SK-N-SH treated with all-trans-retinoic acid at 6 μM for 48 hours (cell line): ENCODE measurements around the gene NINJ2.

ENCODE experiments used
- ATAC-seq: fragments of 200-7000 bp; cut with Tn5 transposase; 3 replicates; pipeline ENCODE4 v1.9.1; 2020; ENCODE audit warnings: mild to moderate bottlenecking, moderate library complexity
- ARNTL ChIP-seq: fragments of 450-650 bp; formaldehyde crosslinking; IDR thresholded peaks from 2 replicates; pipeline ENCODE4 v1.5.0; 2020; ENCODE audit warnings: low read depth, mild to moderate bottlenecking, moderate library complexity, borderline replicate concordance
- BACH2 ChIP-seq: fragments of 250-450 bp; sonication (Bioruptor Pico); IDR thresholded peaks from 2 replicates; pipeline ENCODE4 v1.9.0; 2021; ENCODE audit warnings: mild to moderate bottlenecking, borderline replicate concordance
- OSR1 ChIP-seq: fragments of 250-450 bp; sonication (Bioruptor Pico); IDR thresholded peaks from 2 replicates; pipeline ENCODE4 v1.8.0; 2022; ENCODE audit warnings: moderate library complexity, mild to moderate bottlenecking, inconsistent platforms
- PPARA ChIP-seq: fragments of 250-450 bp; sonication (Bioruptor Pico); IDR thresholded peaks from 2 replicates; pipeline ENCODE4 v1.5.0; 2020; ENCODE audit warnings: mild to moderate bottlenecking, borderline replicate concordance
- RARB ChIP-seq: fragments of 250-450 bp; sonication (Bioruptor Pico); IDR thresholded peaks from 2 replicates; pipeline ENCODE4 v1.8.0; 2021; ENCODE audit warnings: mild to moderate bottlenecking, moderate library complexity
- SNAI2 ChIP-seq: fragments of 250-450 bp; sonication (Bioruptor Pico); IDR thresholded peaks from 2 replicates; pipeline ENCODE4 v1.5.0; 2020; ENCODE audit warnings: mild to moderate bottlenecking, moderate library complexity
- TCF4 ChIP-seq: fragments of 250-450 bp; sonication (Bioruptor Pico); IDR thresholded peaks from 2 replicates; pipeline ENCODE4 v1.8.0; 2021; ENCODE audit warnings: mild to moderate bottlenecking, moderate library complexity, borderline replicate concordance
- ZC3H10 ChIP-seq: fragments of 250-450 bp; sonication (Bioruptor Pico); IDR thresholded peaks from 2 replicates; pipeline ENCODE4 v1.5.1; 2021; ENCODE audit warnings: mild to moderate bottlenecking, moderate library complexity
- ZFP30 ChIP-seq: fragments of 450-650 bp; formaldehyde crosslinking; IDR thresholded peaks from 2 replicates; pipeline ENCODE4 v1.5.0; 2022; ENCODE audit warnings: mild to moderate bottlenecking, moderate library complexity
- ZNF70 ChIP-seq: fragments of 450-650 bp; formaldehyde crosslinking; IDR thresholded peaks from 2 replicates; pipeline ENCODE4 v1.5.0; 2020; ENCODE audit warnings: mild to moderate bottlenecking, moderate library complexity
- TF ChIP-seq, protein P1 (sequence below): fragments of 250-450 bp; sonication (Bioruptor Pico); IDR thresholded peaks from 2 replicates; pipeline ENCODE4 v1.5.0; 2020; ENCODE audit warnings: mild to moderate bottlenecking, moderate library complexity
- TF ChIP-seq, protein P2 (sequence below): fragments of 250-450 bp; sonication (Bioruptor Pico); IDR thresholded peaks from 2 replicates; pipeline ENCODE4 v1.8.0; 2020; ENCODE audit warnings: mild to moderate bottlenecking, moderate library complexity, borderline replicate concordance
- TF ChIP-seq, protein P3 (sequence below): fragments of 250-450 bp; sonication (Bioruptor Pico); IDR thresholded peaks from 2 replicates; pipeline ENCODE4 v1.5.1; 2020; ENCODE audit warnings: low read depth, mild to moderate bottlenecking, moderate library complexity
- TF ChIP-seq, protein P4 (sequence below): fragments of 250-450 bp; sonication (Bioruptor Pico); IDR thresholded peaks from 2 replicates; pipeline ENCODE4 v1.5.1; 2021; ENCODE audit warnings: mild to moderate bottlenecking, moderate library complexity

The NINJ2 gene

DNA sequence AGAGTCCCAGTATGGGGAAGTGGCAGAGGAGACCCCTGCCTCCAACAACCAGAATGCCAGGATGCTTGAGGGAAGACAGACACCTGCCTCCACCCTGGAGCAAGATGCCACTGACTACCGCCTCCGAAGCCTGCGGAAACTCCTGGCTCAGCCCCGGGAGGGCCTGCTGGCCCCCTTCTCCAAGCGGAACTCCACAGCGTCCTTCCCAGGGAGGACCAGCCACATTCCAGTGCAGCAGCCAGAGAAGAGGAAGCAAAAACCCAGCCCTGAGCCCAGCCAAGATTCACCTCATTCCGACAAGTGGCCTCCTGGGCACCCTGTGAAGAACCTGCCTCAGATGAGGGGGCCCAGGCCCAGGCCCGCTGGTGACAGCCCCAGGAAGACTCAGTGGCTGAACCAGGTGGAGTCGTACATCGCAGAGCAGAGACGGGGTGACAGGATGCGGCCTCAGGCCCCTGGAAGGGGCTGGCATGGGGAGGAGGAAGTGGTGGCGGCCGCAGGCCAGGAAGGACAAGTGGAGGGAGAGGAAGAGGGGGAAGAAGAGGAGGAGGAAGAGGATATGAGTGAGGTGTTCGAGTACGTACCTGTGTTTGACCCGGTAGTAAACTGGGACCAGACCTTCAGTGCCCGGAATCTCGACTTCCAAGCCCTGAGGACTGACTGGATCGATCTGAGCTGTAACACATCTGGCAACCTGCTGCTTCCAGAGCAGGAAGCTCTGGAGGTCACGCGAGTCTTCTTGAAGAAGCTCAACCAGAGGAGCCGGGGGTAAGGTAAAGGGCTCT, 109.8 kb downstream of the NINJ2 start:
- TF ChIP-seq RARB (CRISPR knock-in tag) (no peak), ZC3H10 (CRISPR knock-in tag) (no peak), TCF4 (CRISPR knock-in tag) (no peak), BACH2 (CRISPR knock-in tag) (no peak)
- ATAC-seq = no peak

DNA sequence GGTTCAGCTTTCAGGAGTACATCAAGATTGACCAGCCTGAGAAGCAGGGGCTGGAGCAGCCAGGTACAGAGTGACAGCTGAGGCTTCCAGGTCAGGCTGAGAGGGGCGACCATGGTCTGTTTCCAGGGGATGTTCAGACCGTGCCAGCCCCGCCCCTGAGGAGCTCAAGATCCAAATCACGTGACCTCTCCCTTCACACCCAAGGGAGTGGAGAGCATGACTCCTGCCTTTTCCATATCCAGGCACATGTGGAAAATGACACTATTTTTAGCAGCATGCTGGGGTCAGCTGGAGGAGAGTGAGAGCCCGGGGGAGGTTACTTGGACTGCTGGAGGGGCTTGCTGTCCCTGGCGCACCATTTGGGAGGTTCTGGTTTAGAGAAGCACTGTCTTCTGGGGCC, 110.8 kb downstream of the NINJ2 start:
- ATAC-seq = no peak
- TF ChIP-seq SNAI2 (CRISPR knock-in tag) (no peak), ZFP30 (CRISPR knock-in tag) (no peak), ZNF70 (CRISPR knock-in tag) (no peak), TCF4 (CRISPR knock-in tag) (no peak), ARNTL (CRISPR knock-in tag) (no peak), PPARA (CRISPR knock-in tag) (no peak)
- TF ChIP-seq, protein P1, sequence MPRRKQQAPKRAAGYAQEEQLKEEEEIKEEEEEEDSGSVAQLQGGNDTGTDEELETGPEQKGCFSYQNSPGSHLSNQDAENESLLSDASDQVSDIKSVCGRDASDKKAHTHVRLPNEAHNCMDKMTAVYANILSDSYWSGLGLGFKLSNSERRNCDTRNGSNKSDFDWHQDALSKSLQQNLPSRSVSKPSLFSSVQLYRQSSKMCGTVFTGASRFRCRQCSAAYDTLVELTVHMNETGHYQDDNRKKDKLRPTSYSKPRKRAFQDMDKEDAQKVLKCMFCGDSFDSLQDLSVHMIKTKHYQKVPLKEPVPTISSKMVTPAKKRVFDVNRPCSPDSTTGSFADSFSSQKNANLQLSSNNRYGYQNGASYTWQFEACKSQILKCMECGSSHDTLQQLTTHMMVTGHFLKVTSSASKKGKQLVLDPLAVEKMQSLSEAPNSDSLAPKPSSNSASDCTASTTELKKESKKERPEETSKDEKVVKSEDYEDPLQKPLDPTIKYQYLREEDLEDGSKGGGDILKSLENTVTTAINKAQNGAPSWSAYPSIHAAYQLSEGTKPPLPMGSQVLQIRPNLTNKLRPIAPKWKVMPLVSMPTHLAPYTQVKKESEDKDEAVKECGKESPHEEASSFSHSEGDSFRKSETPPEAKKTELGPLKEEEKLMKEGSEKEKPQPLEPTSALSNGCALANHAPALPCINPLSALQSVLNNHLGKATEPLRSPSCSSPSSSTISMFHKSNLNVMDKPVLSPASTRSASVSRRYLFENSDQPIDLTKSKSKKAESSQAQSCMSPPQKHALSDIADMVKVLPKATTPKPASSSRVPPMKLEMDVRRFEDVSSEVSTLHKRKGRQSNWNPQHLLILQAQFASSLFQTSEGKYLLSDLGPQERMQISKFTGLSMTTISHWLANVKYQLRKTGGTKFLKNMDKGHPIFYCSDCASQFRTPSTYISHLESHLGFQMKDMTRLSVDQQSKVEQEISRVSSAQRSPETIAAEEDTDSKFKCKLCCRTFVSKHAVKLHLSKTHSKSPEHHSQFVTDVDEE (CRISPR knock-in tag) = no peak
- TF ChIP-seq, protein P2, sequence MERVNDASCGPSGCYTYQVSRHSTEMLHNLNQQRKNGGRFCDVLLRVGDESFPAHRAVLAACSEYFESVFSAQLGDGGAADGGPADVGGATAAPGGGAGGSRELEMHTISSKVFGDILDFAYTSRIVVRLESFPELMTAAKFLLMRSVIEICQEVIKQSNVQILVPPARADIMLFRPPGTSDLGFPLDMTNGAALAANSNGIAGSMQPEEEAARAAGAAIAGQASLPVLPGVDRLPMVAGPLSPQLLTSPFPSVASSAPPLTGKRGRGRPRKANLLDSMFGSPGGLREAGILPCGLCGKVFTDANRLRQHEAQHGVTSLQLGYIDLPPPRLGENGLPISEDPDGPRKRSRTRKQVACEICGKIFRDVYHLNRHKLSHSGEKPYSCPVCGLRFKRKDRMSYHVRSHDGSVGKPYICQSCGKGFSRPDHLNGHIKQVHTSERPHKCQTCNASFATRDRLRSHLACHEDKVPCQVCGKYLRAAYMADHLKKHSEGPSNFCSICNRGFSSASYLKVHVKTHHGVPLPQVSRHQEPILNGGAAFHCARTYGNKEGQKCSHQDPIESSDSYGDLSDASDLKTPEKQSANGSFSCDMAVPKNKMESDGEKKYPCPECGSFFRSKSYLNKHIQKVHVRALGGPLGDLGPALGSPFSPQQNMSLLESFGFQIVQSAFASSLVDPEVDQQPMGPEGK (CRISPR knock-in tag) = no peak
- TF ChIP-seq, protein P3, sequence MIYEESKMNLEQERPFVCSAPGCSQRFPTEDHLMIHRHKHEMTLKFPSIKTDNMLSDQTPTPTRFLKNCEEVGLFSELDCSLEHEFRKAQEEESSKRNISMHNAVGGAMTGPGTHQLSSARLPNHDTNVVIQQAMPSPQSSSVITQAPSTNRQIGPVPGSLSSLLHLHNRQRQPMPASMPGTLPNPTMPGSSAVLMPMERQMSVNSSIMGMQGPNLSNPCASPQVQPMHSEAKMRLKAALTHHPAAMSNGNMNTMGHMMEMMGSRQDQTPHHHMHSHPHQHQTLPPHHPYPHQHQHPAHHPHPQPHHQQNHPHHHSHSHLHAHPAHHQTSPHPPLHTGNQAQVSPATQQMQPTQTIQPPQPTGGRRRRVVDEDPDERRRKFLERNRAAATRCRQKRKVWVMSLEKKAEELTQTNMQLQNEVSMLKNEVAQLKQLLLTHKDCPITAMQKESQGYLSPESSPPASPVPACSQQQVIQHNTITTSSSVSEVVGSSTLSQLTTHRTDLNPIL (CRISPR knock-in tag) = no peak

DNA sequence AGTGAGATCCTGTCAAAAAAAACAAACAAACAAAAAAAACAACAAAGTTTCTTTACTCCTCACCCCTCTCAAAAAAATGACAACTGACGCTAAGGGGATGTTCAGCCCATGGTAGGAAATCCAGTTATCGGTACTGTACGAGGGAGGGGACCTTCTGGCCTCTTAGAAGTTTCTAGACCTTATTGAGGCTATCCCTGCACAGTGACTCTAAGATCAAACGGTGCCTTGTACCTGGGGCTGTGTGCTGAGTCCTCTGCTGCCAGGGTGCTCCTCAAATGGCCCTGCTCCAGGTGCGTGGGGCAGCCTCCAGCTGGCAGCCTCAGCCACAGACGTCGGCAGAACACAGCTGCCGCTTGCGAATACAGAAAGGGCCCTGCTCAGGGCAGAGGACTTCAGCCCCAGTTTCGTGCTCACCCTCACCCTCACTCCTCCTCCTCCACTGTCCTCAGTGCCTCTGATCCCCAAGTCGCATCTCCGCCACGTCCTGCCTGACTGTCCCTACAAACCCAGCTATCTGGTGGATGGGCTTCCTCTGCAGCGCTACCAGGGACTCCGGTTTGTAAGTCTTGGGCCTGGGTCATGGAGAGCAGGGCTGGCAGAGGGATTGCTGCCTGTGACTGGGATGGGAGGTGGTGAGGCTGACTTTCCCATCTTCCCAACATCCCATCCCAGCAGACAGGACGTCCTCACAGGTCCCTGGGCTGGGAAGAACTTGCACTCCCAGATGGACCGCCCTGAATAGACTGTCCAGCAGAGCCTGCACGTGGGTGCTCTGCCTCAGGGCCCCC, 112.6 kb downstream of the NINJ2 start:
- ATAC-seq = no peak
- TF ChIP-seq OSR1 = no peak
- TF ChIP-seq, protein P2 (CRISPR knock-in tag) = no peak
- TF ChIP-seq, protein P3 (CRISPR knock-in tag) = no peak
- TF ChIP-seq, protein P4, sequence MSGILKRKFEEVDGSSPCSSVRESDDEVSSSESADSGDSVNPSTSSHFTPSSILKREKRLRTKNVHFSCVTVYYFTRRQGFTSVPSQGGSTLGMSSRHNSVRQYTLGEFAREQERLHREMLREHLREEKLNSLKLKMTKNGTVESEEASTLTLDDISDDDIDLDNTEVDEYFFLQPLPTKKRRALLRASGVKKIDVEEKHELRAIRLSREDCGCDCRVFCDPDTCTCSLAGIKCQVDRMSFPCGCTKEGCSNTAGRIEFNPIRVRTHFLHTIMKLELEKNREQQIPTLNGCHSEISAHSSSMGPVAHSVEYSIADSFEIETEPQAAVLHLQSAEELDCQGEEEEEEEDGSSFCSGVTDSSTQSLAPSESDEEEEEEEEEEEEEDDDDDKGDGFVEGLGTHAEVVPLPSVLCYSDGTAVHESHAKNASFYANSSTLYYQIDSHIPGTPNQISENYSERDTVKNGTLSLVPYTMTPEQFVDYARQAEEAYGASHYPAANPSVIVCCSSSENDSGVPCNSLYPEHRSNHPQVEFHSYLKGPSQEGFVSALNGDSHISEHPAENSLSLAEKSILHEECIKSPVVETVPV (CRISPR knock-in tag) = no peak
